ENCODE results near the gene SRPX. TPM values are rescaled to one million over a fixed set of nuclear protein-coding genes. Genes with fewer than 3 reads are reported as not detected.
A peak's percentile ranks its signal among the peaks of the same experiment; 100 is the strongest.

SRPX gene
- total RNA-seq, 1 donor from 2014 or later: 60.1 TPM

DNA sequence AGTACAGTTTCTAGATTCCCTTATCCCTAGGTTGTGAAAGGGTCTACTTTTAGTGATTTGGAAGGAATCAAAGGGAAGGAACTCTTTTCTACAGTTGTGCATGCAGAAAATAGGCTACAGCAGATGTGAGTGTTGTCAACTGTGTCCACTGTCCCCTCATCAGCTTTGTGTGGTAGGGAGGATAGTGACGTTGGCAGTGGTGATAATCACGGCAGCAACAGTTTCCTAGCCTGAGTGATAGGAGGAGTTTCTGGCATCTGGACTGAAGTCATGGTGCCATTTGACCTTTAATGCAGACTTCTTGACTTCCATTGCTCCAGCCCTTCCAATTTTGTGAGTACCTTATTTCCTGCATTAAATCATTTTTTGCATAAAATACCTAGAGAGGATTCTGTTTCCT lies 39.3 kb downstream of the SRPX start:
- H3K27ac Mint-ChIP-seq (ENCODE audit: unreplicated experiment): no peak overlapping the region
- Histone ChIP-seq H3K79me2 (ENCODE audit: insufficient read depth, low read length) (peaks cover 13% of the 10 kb centered on the region), H4K20me1 (ENCODE audit: insufficient read depth, low read length) (peaks cover 3% of the 10 kb centered on the region), H3K27me3 (ENCODE audit: insufficient read depth, low read length) (no peaks in the 10 kb centered on the region), H2AFZ (ENCODE audit: low read depth, low read length) (no peak overlapping the region), H3K27ac (ENCODE audit: low read depth, low read length) (no peak overlapping the region), H3K4me3 (ENCODE audit: insufficient read depth, low read depth, low read length) (no peak overlapping the region), H3K4me2 (ENCODE audit: low read length) (no peak overlapping the region), H3K36me3 (ENCODE audit: insufficient read depth, low read length) (no peaks in the 10 kb centered on the region), H3K9ac (ENCODE audit: low read length) (no peak overlapping the region), H3K4me1 (ENCODE audit: insufficient read depth, low read length) (no peaks in the 10 kb centered on the region), H3K9me3 (ENCODE audit: insufficient read depth, low read depth, low read length) (no peaks in the 10 kb centered on the region)
- TF ChIP-seq, protein P1, sequence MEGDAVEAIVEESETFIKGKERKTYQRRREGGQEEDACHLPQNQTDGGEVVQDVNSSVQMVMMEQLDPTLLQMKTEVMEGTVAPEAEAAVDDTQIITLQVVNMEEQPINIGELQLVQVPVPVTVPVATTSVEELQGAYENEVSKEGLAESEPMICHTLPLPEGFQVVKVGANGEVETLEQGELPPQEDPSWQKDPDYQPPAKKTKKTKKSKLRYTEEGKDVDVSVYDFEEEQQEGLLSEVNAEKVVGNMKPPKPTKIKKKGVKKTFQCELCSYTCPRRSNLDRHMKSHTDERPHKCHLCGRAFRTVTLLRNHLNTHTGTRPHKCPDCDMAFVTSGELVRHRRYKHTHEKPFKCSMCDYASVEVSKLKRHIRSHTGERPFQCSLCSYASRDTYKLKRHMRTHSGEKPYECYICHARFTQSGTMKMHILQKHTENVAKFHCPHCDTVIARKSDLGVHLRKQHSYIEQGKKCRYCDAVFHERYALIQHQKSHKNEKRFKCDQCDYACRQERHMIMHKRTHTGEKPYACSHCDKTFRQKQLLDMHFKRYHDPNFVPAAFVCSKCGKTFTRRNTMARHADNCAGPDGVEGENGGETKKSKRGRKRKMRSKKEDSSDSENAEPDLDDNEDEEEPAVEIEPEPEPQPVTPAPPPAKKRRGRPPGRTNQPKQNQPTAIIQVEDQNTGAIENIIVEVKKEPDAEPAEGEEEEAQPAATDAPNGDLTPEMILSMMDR (IDR thresholded peaks at IDR 0.05; ENCODE audit: insufficient read depth, low read depth, low read length): no peak
- no peak for TF ChIP-seq EZH2 (IDR thresholded peaks at IDR 0.05; ENCODE audit: insufficient read depth, low read length)
- H3K27me3 Mint-ChIP-seq (ENCODE audit: low read depth, unreplicated experiment): no peaks in the 10 kb centered on the region
- no peaks in the 10 kb centered on the region for H3K9me3 Mint-ChIP-seq (ENCODE audit: unreplicated experiment)
- H3K4me1 Mint-ChIP-seq (ENCODE audit: low read depth, unreplicated experiment): peaks cover 8% of the 10 kb centered on the region
- FAIRE-seq (peak; percentile 86), DNase-seq (ENCODE audit: low read depth) (no peak)
- no peaks in the 10 kb centered on the region for H3K36me3 Mint-ChIP-seq (ENCODE audit: low read depth, unreplicated experiment)
- H3K4me3 Mint-ChIP-seq (ENCODE audit: unreplicated experiment): no peak overlapping the region

DNA sequence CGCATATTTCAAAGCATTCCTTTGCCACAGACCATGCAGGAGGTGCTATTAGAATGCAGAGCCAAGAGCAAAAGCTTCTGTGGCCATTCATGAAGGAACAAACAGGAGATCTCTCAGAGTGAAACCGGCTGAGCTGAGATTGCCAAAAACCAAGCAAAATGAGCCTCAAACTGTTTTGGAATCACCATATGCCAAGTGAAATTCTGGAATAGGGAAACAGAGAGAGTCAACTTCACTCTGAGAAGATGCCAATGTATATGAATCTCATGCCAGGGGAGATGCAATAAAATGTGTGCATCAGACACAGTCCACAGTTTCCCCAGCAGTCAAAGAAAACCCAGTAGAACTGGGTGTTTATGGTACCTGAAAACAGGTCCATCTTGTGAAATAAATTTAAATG lies 42.3 kb downstream of the SRPX start:
- no peaks in the 10 kb centered on the region for H3K36me3 Mint-ChIP-seq (ENCODE audit: low read depth, unreplicated experiment)
- FAIRE-seq (no peak), DNase-seq (ENCODE audit: low read depth) (no peak)
- Histone ChIP-seq H3K4me3 (ENCODE audit: insufficient read depth, low read depth, low read length) (no peak overlapping the region), H2AFZ (ENCODE audit: low read depth, low read length) (no peak overlapping the region), H3K27ac (ENCODE audit: low read depth, low read length) (no peak overlapping the region), H4K20me1 (ENCODE audit: insufficient read depth, low read length) (peaks cover 6% of the 10 kb centered on the region), H3K9me3 (ENCODE audit: insufficient read depth, low read depth, low read length) (no peaks in the 10 kb centered on the region), H3K27me3 (ENCODE audit: insufficient read depth, low read length) (no peaks in the 10 kb centered on the region), H3K36me3 (ENCODE audit: insufficient read depth, low read length) (no peaks in the 10 kb centered on the region), H3K9ac (ENCODE audit: low read length) (no peak overlapping the region), H3K79me2 (ENCODE audit: insufficient read depth, low read length) (peaks cover 13% of the 10 kb centered on the region), H3K4me1 (ENCODE audit: insufficient read depth, low read length) (no peaks in the 10 kb centered on the region), H3K4me2 (ENCODE audit: low read length) (peak overlapping the region; percentile 15)
- no peak for TF ChIP-seq EZH2 (IDR thresholded peaks at IDR 0.05; ENCODE audit: insufficient read depth, low read length)
- TF ChIP-seq, protein P1 (IDR thresholded peaks at IDR 0.05; ENCODE audit: insufficient read depth, low read depth, low read length): no peak
- peak overlapping the region; percentile 19 for H3K27ac Mint-ChIP-seq (ENCODE audit: unreplicated experiment)
- peak overlapping the region; percentile 50 for H3K4me3 Mint-ChIP-seq (ENCODE audit: unreplicated experiment)
- H3K9me3 Mint-ChIP-seq (ENCODE audit: unreplicated experiment): no peaks in the 10 kb centered on the region
- no peaks in the 10 kb centered on the region for H3K27me3 Mint-ChIP-seq (ENCODE audit: low read depth, unreplicated experiment)
- peaks cover 8% of the 10 kb centered on the region for H3K4me1 Mint-ChIP-seq (ENCODE audit: low read depth, unreplicated experiment)

DNA sequence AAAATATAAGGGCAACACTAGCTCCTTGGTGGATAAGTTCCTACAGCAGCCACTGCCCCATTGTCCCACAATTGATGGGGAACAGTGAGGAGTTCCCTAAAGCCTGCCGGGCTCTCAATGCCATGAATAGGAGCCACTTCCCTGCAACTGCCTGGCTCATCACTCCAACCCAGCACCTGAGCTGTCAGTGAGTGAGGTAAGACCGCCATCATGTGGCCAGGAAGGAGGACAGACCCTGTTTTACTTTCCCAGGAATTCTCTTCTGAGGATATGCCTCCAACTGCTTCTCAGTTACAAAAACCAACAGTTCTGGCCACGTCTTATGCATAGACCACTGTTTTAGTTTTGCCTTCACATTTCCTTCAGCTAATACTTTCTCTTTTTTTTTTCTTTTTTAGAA lies 45.5 kb downstream of the SRPX start:
- FAIRE-seq (peak; percentile 88), DNase-seq (ENCODE audit: low read depth) (peak; percentile 16)
- Histone ChIP-seq H4K20me1 (ENCODE audit: insufficient read depth, low read length) (peaks cover 5% of the 10 kb centered on the region), H2AFZ (ENCODE audit: low read depth, low read length) (no peak overlapping the region), H3K27ac (ENCODE audit: low read depth, low read length) (no peak overlapping the region), H3K36me3 (ENCODE audit: insufficient read depth, low read length) (no peaks in the 10 kb centered on the region), H3K79me2 (ENCODE audit: insufficient read depth, low read length) (no peaks in the 10 kb centered on the region), H3K4me2 (ENCODE audit: low read length) (no peak overlapping the region), H3K27me3 (ENCODE audit: insufficient read depth, low read length) (no peaks in the 10 kb centered on the region), H3K4me1 (ENCODE audit: insufficient read depth, low read length) (no peaks in the 10 kb centered on the region), H3K4me3 (ENCODE audit: insufficient read depth, low read depth, low read length) (no peak overlapping the region), H3K9ac (ENCODE audit: low read length) (no peak overlapping the region), H3K9me3 (ENCODE audit: insufficient read depth, low read depth, low read length) (no peaks in the 10 kb centered on the region)
- Mint-ChIP-seq H3K9me3 (ENCODE audit: unreplicated experiment) (no peaks in the 10 kb centered on the region), H3K36me3 (ENCODE audit: low read depth, unreplicated experiment) (peaks cover 2% of the 10 kb centered on the region), H3K4me3 (ENCODE audit: unreplicated experiment) (no peak overlapping the region), H3K27me3 (ENCODE audit: low read depth, unreplicated experiment) (no peaks in the 10 kb centered on the region), H3K4me1 (ENCODE audit: low read depth, unreplicated experiment) (peaks cover 8% of the 10 kb centered on the region), H3K27ac (ENCODE audit: unreplicated experiment) (no peak overlapping the region)
- no peak for TF ChIP-seq EZH2 (IDR thresholded peaks at IDR 0.05; ENCODE audit: insufficient read depth, low read length)
- TF ChIP-seq, protein P1 (IDR thresholded peaks at IDR 0.05; ENCODE audit: insufficient read depth, low read depth, low read length): peak; percentile 44

Measured in astrocyte (in vitro differentiated cells and primary cell).